GM20431 (cell line): ENCODE results near the gene CRABP2.

Source experiments
- in situ Hi-C: fragments of 300-500 bp; cut with MseI, MboI; formaldehyde crosslinking; loops from one replicate; pipeline ENCODE4 v1.15.0; 2020; ENCODE audit warnings: low sequenced_read_pairs; ENCODE audit not compliant: unreplicated experiment

Gene CRABP2

DNA sequence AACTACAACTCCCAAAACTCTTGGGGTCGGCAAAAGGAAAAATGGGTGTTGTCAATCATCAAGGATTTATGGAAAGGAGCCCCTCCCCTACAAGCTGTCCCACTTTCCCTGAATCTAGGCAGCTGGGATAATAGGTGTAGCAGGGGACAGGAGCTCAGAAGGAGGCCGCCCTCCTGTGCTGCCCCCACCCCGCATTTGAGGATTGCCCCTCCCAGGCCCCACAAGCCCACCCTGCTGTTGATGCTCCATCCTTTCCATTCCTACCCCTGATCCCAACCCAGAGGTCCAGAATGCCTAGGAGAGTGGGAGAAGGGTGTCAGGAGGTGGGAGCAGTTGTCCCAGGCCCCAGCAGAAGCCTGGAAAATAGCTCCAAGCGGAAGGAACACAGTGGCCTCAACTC is 37.4 kb upstream of the CRABP2 start:
- in situ Hi-C loops, result no loop called here

DNA sequence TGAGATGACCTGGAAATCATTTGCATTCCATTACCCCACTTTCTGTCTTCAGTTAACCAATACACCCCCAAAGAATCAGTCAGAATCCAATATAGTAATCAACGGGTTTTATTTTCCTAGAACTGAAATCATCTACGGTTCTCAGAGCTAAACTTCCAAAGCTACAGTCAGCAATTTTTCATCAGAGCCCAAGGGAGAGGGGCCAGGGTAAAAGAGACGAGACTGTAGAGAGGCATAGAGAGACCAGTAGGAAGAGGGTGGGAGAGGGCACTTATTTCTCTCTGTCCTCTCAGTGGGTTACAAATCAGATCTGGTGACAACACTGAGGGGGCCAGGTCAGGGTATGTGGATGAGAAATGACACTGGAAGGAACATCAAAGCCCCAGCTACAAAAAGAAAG is 36.6 kb upstream of the CRABP2 start:
- in situ Hi-C loops, result no loop called here

DNA sequence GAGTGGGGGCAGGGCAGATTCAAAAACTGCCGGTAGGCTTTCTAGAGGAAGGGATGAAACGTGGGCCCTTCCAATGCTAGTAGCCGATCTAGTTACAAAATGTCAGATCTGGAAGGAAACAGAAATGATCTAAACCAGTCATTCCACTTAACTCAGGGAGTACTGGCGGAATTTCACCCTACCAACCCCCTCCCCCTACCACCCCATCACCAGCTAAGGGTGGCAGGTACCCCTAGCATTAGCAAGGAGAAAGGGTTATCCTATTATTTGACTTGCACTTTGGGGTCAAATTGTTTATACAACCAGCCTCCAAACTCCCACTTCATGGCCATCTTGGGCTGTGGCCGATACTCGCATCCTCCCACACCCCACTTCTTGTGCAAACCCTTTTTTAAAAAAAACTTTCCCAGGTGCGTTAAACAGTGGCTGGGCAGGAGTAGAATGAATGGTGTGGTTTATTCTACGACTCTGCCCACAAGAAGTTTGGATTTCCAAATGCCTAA is 36.1 kb upstream of the CRABP2 start:
- in situ Hi-C loops, result no loop called here

DNA sequence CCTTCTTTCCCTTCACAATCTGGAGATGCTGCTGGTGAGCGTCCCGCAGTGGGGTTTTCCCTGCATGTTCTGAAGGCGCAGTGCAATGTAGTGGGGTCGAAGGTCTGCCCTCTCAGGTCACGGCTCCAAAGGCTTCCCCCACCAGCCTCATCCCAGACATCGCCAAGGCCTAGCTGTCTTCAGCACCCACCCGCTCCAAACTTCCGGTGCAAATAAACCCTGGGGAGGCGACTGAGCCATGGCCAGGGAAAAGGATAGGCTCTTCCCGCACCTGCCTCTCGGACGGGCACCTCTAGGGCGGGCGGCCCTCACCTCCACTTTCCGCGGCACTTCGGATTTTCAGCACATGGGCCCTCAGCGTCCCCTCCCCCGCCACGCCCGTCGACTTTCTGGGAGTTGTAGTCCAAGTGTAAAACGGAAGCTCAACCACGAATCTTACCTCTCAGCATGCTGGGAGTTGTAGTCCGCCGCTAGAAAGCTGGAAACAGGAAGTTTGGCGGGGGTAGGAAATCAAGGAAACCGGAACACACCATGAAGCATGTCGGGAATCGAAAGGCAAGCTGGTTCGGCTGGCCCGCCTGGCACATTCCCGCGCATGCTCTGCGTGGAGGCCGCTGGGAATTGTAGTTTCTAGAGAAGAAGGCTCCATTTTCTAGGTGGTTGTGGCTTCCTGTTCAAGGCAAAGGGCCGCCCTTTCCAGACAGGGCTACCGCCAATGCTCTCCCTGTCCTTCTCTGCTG is 35.5 kb upstream of the CRABP2 start, which contains the start of gene MRPL24:
Gene MRPL24, minus strand, starts transcription at position 348 of the 740 bp plus-strand sequence. CDS start 2,384 bp downstream, outside the sequence.
- in situ Hi-C loops, result no loop called here

DNA sequence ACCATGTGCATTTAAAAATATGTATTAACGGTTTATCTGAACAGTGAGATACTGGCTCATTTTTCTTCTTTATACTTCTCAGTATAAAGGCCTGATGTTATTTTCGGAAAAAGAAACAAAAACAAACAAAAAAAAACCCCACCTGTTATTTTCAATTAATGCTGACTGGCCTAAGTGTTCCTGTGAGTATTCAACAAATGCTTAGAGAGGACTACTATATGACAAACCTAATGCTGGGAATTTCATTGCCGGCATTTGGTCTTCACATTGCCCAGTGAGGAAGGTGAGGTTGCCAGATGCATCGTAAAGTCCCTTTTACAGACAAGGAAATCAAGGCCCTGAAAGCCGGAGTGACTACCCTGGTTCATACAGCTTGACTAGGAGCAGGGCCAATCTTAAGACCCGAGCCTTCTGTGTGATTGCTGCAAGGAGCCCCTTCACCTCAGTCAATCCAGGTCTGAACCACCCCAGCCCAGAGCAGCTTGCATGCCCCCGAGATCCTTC is 34.9 kb upstream of the CRABP2 start:
- in situ Hi-C loops, result no loop called here

DNA sequence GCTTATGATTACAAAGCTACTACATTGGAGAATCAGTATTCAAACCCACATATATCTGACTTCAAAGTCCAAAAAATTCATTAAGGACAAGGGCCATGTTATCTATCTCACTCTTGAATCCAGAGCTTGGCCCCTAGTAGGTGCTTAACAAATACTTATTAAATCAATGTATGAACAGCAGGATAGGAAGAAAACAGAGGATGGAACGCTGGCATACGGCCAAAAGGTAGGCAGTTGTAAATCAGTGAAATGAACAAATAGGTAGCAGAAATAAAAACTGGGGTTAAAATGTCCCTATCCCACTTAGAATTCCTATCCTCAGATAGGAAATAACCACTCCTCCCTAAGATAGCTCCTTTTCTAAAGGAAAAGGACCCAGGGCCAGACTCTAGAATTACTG is 33.5 kb upstream of the CRABP2 start:
- in situ Hi-C loops, result no loop called here

DNA sequence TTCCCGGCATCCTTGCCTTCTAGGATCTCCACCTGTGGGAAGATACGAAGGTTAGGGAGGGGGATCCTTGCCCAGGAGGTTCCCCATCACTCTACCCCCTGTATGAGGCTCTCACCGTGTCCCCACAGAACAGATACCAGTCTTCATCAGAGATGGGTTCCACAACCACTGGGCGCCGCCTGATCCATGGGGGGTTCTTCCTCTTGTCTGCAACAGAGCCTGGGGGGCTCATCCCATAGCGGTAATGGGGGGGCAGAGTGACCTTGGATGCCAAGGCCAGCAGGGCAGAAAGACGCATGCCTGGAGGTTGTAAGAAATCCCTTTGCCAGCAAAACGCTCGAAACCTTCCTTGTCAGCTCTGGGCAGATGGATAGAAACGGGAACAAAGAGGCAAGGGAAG is 33.0 kb upstream of the CRABP2 start:
- in situ Hi-C loops, result no loop called here

DNA sequence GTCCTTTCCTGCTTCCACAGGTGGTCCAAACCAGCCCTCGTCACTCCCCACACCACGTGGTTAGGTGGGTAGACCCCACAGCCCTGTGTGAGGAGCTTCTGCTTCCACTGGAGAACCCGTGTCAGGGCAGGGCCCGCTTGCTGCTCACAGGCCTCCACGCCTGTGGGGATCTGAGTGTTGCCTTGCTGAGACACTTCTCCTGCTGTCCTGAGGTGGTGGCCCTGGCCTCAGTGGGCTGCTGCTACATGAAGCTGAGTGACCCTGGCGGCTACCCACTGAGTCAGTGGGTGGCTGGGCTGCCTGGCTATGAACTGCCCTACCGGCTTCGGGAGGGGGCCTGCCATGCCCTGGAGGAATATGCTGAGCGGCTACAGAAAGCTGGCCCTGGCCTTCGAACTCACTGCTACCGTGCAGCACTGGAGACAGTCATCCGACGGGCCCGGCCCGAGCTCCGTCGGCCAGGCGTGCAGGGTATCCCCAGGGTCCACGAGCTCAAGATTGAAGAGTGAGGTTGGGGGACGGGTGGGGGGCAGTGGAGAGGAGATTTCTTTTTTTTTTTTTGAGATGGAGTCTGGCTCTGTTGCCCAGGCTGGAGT is 28.7 kb upstream of the CRABP2 start:
- in situ Hi-C loops, result no loop called here

DNA sequence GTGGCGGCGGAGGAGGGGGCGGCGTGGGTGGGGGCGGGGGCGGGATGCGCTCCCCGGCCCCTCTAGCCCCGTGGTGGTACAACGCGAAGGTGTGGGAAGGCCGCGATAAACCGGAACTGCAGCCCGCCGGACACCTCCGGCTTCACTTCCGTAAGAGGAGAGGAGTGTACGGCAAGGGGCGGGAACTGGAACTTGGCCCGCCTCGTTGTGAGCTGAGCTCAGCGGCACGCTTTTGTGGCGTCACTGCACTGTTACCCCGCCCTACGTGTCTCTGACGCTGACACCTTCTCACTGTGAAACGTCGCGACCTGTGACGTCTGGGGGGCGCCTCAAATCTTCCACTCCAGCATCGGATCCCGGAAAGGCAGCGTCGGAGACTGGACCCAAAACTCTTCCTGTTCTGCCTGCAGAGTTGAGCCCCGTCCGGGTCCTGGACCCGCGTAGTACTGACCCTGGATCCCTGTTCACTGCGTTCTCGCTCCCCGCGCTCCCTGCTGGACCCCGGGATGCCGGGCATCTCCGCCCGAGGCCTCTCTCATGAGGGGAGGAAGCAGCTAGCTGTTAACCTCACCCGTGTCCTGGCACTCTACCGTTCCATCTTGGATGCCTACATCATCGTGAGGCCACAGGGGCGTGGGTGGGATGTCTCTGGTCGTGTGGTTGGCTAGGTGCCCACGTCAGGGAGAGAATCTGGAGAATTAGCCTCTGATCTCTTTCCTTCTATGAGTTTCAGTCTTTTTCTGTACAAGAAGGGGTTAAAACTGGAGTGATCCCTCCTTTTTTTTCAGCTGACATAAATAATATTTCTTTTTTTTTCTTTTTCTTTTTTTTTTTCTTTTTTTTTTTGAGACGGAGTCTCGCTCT is 23.4 kb upstream of the CRABP2 start, which contains the start of gene ISG20L2:
Gene ISG20L2, minus strand, starts transcription at position 168 of the 864 bp plus-strand sequence. CDS start 1,114 bp downstream, outside the sequence.
- in situ Hi-C loops, result no loop called here

DNA sequence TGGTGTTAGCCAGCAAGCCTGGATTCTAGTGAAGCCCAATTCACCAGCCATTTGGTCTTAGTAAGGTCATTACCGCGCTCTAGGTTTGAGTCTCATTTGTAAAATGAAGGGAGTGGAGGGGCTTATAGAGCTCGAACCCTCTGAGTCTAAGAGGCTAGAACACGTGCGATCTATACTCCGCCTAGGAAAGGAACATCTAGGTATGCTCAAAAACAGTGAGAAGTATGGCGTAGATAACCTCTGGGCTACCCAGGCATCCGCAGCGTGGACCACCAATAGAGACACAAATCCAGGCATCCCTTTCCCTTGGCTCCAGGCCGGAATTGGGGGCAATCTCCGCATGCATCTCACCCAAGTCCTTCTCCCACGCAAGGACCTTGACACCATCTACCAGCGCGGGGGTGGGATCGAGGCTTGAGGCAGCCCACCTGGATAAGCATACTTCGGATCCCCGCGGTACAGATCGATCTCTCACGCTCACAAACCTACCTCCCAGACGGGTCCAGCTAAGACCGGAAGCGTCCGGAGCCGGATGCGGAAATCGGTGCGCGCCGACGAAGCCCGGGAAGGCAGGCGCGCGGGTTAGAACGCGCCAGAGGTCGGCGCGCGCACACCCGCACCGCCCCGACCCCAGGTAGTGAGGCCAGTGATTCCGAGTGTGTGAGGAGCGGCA is 22.7 kb upstream of the CRABP2 start, which contains the start of gene METTL25B:
Gene METTL25B, plus strand, starts transcription at position 544 of the 673 bp plus-strand sequence. CDS start 636 bp downstream, outside the sequence.
- in situ Hi-C loops, result no loop called here

DNA sequence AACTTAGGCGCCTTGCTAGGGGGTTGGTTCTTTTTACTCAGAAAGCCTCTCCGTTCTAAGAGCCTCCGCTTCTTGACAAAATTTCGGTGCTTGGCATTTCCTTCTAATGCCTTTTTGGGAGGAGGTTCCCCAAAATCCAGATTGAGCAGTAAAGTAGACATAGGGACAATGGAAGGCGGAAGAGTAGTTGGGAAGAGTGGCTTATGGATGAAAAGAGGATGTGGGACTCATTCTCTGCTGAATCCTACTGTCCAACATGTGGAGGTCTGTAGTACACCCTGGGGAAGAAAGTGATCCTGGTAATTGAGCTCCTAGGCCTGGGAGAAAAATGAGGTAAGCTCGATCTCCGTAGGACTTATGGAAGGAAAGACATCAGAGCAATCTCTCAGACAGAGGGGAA is 22.1 kb upstream of the CRABP2 start:
- in situ Hi-C loops, result no loop called here

DNA sequence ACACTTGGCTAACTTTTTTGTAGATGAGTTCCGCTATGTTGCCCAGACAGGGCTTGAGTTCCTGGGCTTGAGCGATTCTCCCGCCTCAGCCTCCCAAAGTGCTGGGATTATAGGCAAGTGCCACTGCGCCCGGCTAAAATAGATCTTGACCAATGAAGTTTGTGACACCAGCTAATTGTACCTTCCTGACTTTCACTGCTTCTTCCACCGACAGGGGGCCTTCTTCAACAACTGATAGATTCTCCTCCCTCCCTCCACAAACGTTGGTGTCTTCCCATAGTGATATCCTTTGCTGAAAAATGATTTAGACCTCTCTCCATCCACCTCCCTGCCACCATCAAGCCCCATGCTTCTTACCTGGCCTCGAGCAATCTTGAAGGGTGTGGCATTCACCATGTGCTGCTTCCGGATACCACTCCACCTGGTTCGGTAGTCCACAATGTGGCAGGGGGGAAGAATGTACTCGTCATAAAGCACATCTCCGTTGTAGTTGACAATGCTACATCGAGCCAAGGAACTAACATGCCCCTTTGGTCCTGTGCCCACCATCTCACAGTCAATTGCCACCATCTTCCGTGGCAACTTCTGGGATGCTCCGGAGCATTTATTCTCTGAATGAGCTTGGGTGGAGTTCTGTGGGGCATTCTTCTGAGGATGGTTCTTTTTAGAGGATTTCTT is 21.3 kb upstream of the CRABP2 start:
- in situ Hi-C loops, result no loop called here

DNA sequence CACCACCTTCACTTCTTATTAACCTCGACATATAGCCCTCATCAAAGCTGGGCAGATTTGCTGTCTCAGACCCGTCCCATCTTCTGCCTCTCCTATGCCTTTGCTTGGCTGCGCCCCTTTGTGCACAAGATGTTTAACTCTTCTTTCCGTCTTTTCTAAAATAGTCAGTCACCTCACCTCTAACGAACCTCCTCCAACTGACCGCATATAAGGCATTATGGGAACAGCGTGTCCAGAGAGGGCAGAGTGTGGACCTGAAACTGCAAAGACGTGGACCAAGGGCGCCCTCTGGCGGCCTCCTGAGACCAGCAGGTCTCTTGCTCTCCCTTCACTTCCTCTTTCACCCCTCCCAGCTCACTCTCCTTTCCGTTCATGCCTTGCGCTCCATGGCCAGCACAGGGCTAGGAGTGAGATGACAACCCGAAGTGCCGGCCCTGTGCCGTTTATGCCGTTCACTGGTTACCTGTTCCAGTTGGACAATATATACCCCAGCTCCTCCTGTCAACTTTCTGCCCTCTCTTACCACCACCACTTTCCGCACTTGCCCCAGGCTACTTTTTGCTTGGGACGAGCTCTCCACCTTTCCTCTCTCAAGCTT is 20.4 kb upstream of the CRABP2 start:
- in situ Hi-C loops, result no loop called here

DNA sequence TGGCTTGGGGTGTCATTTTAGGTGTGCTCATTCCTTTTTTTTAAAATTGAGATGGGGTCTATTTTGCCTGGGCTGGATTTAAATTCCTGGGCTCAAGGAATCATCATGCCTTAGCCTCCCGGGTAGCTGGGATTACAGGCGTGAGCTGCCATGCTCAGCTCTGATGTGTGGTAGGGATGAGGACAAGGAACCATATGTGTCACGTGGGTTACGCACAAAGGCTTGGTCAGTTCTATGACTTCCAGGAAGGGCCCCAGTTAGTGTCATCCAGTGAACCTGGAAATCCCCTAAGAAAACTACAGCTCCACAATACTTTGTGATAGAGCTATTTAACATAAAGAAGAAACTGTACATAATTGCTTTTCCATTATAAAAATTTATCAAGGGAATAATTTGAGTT is 16.2 kb upstream of the CRABP2 start:
- in situ Hi-C loops, result no loop called here

DNA sequence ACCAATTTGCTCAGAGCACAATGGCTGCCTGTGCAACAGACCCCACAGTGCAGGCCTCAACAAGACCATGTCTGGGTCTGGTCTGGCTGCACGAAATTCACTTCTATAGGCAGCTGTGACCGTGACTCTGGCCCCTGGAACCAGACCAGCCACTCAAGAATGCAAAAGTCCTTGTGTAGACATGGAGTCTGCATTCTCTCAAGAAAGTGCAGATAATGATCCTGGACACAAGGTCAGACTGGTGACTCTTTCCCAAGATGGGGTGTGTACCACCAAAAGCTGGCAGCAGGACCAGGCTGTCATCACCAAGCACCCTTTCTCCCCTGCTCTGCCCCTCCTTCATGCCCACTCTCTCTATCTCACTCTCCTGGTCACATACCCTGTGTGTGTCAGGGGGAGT is 15.7 kb upstream of the CRABP2 start:
- in situ Hi-C loops, result no loop called here

DNA sequence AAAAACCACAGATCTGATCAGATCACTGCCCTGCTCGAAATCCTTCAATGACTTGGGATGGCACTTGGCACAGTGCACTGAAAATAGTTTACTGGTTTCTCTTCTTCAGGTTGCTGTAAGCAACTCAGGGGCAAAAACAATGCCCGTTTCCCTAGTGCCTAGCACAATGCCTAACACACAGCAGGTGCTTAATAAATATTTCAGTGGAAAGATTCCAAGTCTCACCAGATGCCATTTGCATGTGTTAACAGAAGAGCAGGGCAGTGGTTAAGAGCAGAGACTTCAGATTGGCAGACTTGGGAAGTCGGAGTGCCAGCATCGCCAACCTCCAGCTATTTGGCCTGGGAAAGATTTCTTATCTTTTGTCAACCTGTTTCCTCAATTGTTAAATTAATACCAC is 12.0 kb upstream of the CRABP2 start:
- in situ Hi-C loops, result no loop called here

DNA sequence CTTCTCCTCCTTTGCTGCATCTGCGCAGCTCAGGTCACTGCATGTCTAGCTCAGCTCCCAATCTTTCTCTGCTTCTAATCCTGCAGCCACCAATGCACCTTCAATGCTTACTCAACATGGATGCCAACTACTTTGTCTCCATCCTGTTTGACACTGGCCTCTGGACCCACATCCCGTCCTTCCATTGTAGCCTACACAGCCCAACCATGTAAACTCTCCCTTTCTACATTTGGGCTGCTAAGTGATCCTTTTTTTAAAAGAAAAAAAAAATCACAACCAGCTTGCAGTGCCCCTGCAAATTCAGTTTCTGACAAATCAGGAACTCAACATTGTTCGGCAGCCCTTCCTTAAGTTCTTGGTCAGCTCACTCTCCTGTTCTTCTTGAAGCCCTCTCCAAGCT is 9.4 kb upstream of the CRABP2 start:
- in situ Hi-C loops, result no loop called here

DNA sequence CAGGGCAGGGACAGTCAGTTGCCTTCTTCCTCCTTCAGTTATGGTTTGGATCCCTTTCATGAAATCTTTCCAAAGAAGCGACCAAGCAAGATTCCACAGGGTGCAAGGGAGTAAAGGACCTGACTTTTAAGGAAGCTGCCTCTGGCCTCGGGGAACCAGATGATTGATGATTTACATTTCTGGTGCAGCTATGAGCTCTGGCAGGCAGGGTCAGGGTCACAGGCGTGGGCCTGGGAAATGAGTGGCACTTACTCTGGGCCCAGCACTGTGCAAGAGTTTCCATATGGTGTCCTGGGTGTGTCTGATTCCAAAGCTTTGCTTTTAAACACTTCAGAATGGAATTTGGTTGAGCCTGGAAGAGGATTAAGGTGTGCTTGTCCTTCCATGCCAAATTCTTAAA is 7.2 kb upstream of the CRABP2 start:
- in situ Hi-C loops, result no loop called here
